ACC112 (cell line): ENCODE data around the gene WDR20.

Experiments used
- H2AFZ ChIP-seq: fragments of 200-600 bp; sonication (generic); one replicate; pipeline ENCODE4 v1.6.0; 2017; ENCODE audit warnings: antibody characterized with exemption, low read length; ENCODE audit not compliant: unreplicated experiment
- H3K27ac ChIP-seq: fragments of 200-600 bp; sonication (generic); 2 replicates; pipeline ENCODE4 v1.5.1; 2014; ENCODE audit warnings: low read depth, mild to moderate bottlenecking, antibody characterized with exemption, low read length, moderate library complexity
- H3K27me3 ChIP-seq: fragments of 200-600 bp; sonication (generic); 2 replicates; pipeline ENCODE4 v1.6.1; 2014; ENCODE audit warnings: mild to moderate bottlenecking, antibody characterized with exemption, low read length, moderate library complexity, mixed read lengths; ENCODE audit not compliant: insufficient read depth
- H3K36me3 ChIP-seq: fragments of 200-600 bp; sonication (generic); 2 replicates; pipeline ENCODE4 v1.6.1; 2016; ENCODE audit warnings: mild to moderate bottlenecking, antibody characterized with exemption, low read length, moderate library complexity, mixed read lengths; ENCODE audit not compliant: insufficient read depth
- H3K4me1 ChIP-seq: fragments of 200-600 bp; sonication (generic); one replicate; pipeline ENCODE4 v1.6.1; 2016; ENCODE audit warnings: low read length, mixed read lengths; ENCODE audit not compliant: insufficient read depth, unreplicated experiment, control insufficient read depth
- H3K4me3 ChIP-seq: fragments of 200-600 bp; sonication (generic); 2 replicates; pipeline ENCODE4 v1.5.1; 2014; ENCODE audit warnings: mild to moderate bottlenecking, low read depth, low read length
- H3K79me2 ChIP-seq: fragments of 200-600 bp; sonication (generic); one replicate; pipeline ENCODE4 v1.6.0; 2016; ENCODE audit warnings: low read length; ENCODE audit not compliant: control insufficient read depth, unreplicated experiment, insufficient read depth

The WDR20 gene

GRCh38 chr14:102196902-102197230, 57.2 kb downstream of the WDR20 start:
- H3K27me3 ChIP-seq = no peaks in the 10 kb centered on the region
- H2AFZ ChIP-seq = no peak overlapping the region
- no peaks in the 10 kb centered on the region for H3K4me1 ChIP-seq
- peaks cover 23% of the 10 kb centered on the region for H3K79me2 ChIP-seq
- no peak overlapping the region for H3K27ac ChIP-seq
- H3K4me3 ChIP-seq = no peak overlapping the region
- H3K36me3 ChIP-seq = 0 out of 2 replicates have a peak, but pooled peaks cover 9% of the 10 kb centered on the region

GRCh38 chr14:102197317-102197853, 57.7 kb downstream of the WDR20 start:
- Histone ChIP-seq H2AFZ (no peak overlapping the region), H3K27me3 (no peaks in the 10 kb centered on the region), H3K4me3 (no peak overlapping the region), H3K27ac (no peak overlapping the region), H3K4me1 (no peaks in the 10 kb centered on the region), H3K79me2 (peaks cover 22% of the 10 kb centered on the region), H3K36me3 (0 out of 2 replicates have a peak, but pooled peaks cover 9% of the 10 kb centered on the region)

- Histone ChIP-seq H3K27me3 (no peaks in the 10 kb centered on the region), H3K27ac (no peak overlapping the region), H2AFZ (no peak overlapping the region), H3K4me3 (no peak overlapping the region), H3K4me1 (no peaks in the 10 kb centered on the region), H3K79me2 (peaks cover 16% of the 10 kb centered on the region), H3K36me3 (0 out of 2 replicates have a peak, but pooled peaks cover 12% of the 10 kb centered on the region)
Observed at GRCh38 chr14:102200690-102201352, 61.1 kb downstream of the WDR20 start.

DNA sequence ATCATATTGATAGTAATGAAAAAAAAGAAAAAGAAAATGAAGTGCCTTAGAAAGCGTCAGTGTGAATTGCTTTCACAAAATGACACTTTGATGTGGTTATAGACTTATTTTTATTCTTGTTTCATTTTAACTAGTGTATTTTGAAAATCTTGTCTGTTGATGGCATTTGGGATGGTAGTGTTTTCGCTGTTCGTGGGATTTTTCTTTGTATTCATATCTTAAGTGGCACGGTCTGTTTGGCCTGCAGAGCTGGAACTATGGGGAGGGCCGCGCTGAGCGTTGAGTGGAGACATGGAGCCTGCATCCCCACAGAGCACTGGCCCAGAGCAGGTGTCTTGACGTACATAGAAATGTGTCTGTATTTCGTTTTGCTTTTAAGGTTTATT, 61.6 kb downstream of the WDR20 start:
- Histone ChIP-seq H3K4me3 (no peak overlapping the region), H2AFZ (no peak overlapping the region), H3K27me3 (no peaks in the 10 kb centered on the region), H3K27ac (no peak overlapping the region), H3K4me1 (no peaks in the 10 kb centered on the region), H3K79me2 (peaks cover 15% of the 10 kb centered on the region), H3K36me3 (0 out of 2 replicates have a peak, but pooled peaks cover 12% of the 10 kb centered on the region)

GRCh38 chr14:102201776-102202175, 62.1 kb downstream of the WDR20 start:
- no peak overlapping the region for H2AFZ ChIP-seq
- 0 out of 2 replicates have a peak, but pooled peaks cover 12% of the 10 kb centered on the region for H3K36me3 ChIP-seq
- H3K27me3 ChIP-seq = no peaks in the 10 kb centered on the region
- H3K4me3 ChIP-seq = no peak overlapping the region
- H3K27ac ChIP-seq = no peak overlapping the region
- peaks cover 13% of the 10 kb centered on the region for H3K79me2 ChIP-seq
- H3K4me1 ChIP-seq = no peaks in the 10 kb centered on the region

DNA sequence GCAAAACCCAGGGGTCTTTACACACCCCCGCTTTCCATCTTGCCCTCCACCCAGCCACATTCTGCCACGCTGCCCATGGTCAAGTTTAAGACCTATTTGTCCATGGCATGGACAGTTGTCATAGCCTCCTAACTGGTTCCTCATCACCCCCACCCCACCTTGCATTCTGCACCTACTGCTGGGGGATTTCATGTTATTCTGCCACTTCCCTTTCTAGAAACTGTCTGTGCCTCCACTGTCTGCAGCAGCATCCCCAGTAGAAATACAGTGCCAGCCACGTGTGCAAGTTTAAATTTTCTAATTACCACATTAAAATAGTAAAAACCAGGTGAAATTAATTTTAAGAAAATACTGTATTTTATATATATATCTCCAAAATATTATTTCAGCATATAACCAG, 63.2 kb downstream of the WDR20 start:
- Histone ChIP-seq H3K79me2 (peaks cover 12% of the 10 kb centered on the region), H3K36me3 (0 out of 2 replicates have a peak, but pooled peaks cover 9% of the 10 kb centered on the region), H2AFZ (no peak overlapping the region), H3K27me3 (no peaks in the 10 kb centered on the region), H3K27ac (no peak overlapping the region), H3K4me3 (no peak overlapping the region), H3K4me1 (no peaks in the 10 kb centered on the region)

DNA sequence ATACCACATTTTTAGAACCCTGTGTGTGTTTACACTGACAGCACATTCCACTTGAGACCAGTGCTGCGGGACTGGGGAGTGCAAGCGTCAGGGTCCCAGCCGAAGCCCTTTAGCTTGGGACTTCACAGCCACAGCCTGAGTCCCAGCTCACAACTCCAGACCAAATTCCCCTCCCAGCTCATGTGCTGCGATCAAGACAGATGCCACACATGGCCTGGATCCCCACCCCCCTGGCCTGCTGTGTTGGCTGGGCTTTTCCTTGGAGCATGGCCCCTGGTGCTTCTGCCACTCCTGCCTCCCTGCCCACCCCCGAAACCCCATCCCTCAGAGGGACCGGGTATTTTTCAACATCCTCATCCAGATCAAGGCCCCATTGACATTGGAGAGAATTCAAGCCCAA, 63.7 kb downstream of the WDR20 start:
- no peaks in the 10 kb centered on the region for H3K4me1 ChIP-seq
- no peak overlapping the region for H3K4me3 ChIP-seq
- no peaks in the 10 kb centered on the region for H3K27me3 ChIP-seq
- peaks cover 12% of the 10 kb centered on the region for H3K79me2 ChIP-seq
- H3K36me3 ChIP-seq = 0 out of 2 replicates have a peak, but pooled peaks cover 9% of the 10 kb centered on the region
- H2AFZ ChIP-seq = no peak overlapping the region
- no peak overlapping the region for H3K27ac ChIP-seq

DNA sequence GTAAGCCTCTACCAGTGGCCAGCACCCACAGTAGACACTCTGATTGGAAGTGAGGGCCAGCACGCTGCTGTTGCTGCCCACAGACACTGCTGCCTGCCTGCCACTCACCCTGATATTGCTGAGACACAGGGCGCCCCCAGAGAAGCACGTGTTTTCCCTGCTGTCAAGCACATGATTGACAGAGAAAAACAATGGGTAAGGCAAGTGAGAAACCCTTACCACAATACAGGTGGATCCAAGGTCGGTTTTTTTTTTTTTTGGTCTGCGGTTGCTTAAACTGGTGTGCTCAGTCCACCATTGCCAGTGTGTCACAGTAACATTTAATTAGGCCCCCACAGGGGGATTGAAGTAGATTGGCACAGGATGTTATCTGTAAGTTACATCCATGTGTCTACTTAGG, 65.9 kb downstream of the WDR20 start:
- H3K36me3 ChIP-seq = peaks cover 15% of the 10 kb centered on the region; the same call in 1 of the 2 replicates
- peaks cover 8% of the 10 kb centered on the region for H3K79me2 ChIP-seq
- H3K27ac ChIP-seq = no peak overlapping the region
- no peak overlapping the region for H2AFZ ChIP-seq
- no peaks in the 10 kb centered on the region for H3K27me3 ChIP-seq
- H3K4me3 ChIP-seq = no peak overlapping the region
- H3K4me1 ChIP-seq = no peaks in the 10 kb centered on the region

DNA sequence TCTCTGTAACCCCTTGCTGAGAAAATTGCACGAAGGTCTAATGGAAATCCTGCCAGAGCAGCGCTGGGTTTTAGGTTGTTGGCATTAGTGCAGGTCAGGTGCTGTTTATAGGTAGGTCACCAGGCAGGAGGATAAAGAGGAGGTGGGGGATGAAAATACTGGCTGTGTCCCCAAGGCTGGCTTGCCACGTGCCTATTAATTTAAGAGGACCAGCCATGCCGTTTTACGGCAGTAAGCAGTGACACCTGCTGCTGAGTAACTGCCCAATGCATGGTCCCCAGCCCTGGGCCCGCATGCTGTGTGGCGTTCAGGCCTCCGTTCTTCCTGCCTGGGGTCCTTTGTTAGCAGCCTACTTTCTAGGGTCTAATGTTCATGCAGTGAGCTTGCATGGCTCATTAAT, 67.2 kb downstream of the WDR20 start:
- H3K27ac ChIP-seq = no peak overlapping the region
- H3K36me3 ChIP-seq = peaks cover 15% of the 10 kb centered on the region; the same call in 1 of the 2 replicates
- peaks cover 8% of the 10 kb centered on the region for H3K79me2 ChIP-seq
- H3K4me1 ChIP-seq = no peaks in the 10 kb centered on the region
- H2AFZ ChIP-seq = no peak overlapping the region
- H3K27me3 ChIP-seq = no peaks in the 10 kb centered on the region
- H3K4me3 ChIP-seq = no peak overlapping the region

- no peak overlapping the region for H3K4me3 ChIP-seq
- no peak overlapping the region for H3K27ac ChIP-seq
- no peaks in the 10 kb centered on the region for H3K27me3 ChIP-seq
- peaks cover 15% of the 10 kb centered on the region; the same call in 1 of the 2 replicates for H3K36me3 ChIP-seq
- H2AFZ ChIP-seq = no peak overlapping the region
- H3K4me1 ChIP-seq = no peaks in the 10 kb centered on the region
- peaks cover 4% of the 10 kb centered on the region for H3K79me2 ChIP-seq
Observed at GRCh38 chr14:102207831-102208365, 68.2 kb downstream of the WDR20 start.

DNA sequence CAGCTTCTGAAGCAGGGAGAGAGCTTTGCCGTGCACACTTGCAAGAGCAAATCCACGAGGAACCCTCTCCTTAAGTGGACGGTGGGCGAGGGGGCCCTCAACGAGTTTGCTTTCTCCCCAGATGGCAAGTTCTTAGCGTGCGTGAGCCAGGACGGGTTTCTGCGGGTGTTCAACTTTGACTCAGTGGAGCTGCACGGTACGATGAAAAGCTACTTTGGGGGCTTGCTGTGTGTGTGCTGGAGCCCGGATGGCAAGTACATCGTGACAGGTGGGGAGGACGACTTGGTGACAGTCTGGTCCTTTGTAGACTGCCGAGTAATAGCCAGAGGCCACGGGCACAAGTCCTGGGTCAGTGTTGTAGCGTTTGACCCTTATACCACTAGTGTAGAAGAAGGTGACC, 69.0 kb downstream of the WDR20 start:
- Histone ChIP-seq H2AFZ (no peak overlapping the region), H3K4me3 (no peak overlapping the region)

More for the DNA sequence above, 69.0 kb downstream of the WDR20 start:
- H3K4me1 ChIP-seq = peaks cover 4% of the 10 kb centered on the region
- H3K79me2 ChIP-seq = peaks cover 3% of the 10 kb centered on the region
- H3K27me3 ChIP-seq = no peaks in the 10 kb centered on the region
- H3K36me3 ChIP-seq = peaks cover 15% of the 10 kb centered on the region; the same call in 1 of the 2 replicates
- H3K27ac ChIP-seq = no peak overlapping the region
